Activated B cell treated with CpG ODN at 0.5 μM for 24 hours (primary cell): ENCODE results near the gene GLYR1. TPM values are rescaled to one million over a fixed set of nuclear protein-coding genes. Genes with fewer than 3 reads are reported as not detected.

Source experiments
- ATAC-seq: fragments of 200-7000 bp; cut with Tn5 transposase; one replicate; pipeline ENCODE4 v1.10.0; 2021; ENCODE audit warnings: low read depth, mild to moderate bottlenecking, moderate library complexity
- CTCF ChIA-PET: fragments of 350-600 bp; sonication (Branson Sonifier 250); formaldehyde crosslinking; loops from one replicate; lab custom pipeline; 2021; ENCODE audit warnings: antibody characterized with exemption; lab: Charles Lee
- POLR2A ChIA-PET: fragments of 350-600 bp; sonication (Branson Sonifier 250); formaldehyde crosslinking; loops from one replicate; lab custom pipeline; 2021; ENCODE audit warnings: antibody characterized with exemption; lab: Charles Lee
- DNase-seq: peaks from one replicate; pipeline ENCODE4 v3.0.0; 2022
- H3K27ac Mint-ChIP-seq: one replicate; pipeline ENCODE4 v1.8.0; 2020; ENCODE audit warnings: mixed read lengths
- H3K27me3 Mint-ChIP-seq: one replicate; pipeline ENCODE4 v1.8.0; 2021; ENCODE audit warnings: mixed read lengths
- H3K36me3 Mint-ChIP-seq: one replicate; pipeline ENCODE4 v1.8.0; 2021; ENCODE audit warnings: low read depth, mixed read lengths
- H3K4me1 Mint-ChIP-seq: one replicate; pipeline ENCODE4 v1.8.0; 2021; ENCODE audit warnings: mixed read lengths
- H3K4me3 Mint-ChIP-seq: one replicate; pipeline ENCODE4 v1.8.0; 2020; ENCODE audit warnings: mild to moderate bottlenecking, mixed read lengths
- H3K9me3 Mint-ChIP-seq: one replicate; pipeline ENCODE4 v1.8.0; 2020; ENCODE audit warnings: mixed read lengths
- CTCF ChIP-seq: fragments of 200-600 bp; IDR thresholded peaks from one replicate; pipeline ENCODE4 v1.8.0; 2022; ENCODE audit warnings: antibody characterized with exemption, mild to moderate bottlenecking
- intact Hi-C: fragments of 100-400 bp; cut with micrococcal nuclease; formaldehyde crosslinking; loops from one replicate; pipeline ENCODE4 v1.15.1; 2024
- total RNA-seq: library from RNA; stranded (reverse); gene quantifications from 2 replicates; pipeline ENCODE4 v1.2.3, GENCODE V29; 2022

GLYR1 gene
- total RNA-seq, 1 donor from 2014 or later: 156 TPM

GRCh38 chr16:4753227-4753626 lies 93.9 kb downstream of the GLYR1 start:
- Mint-ChIP-seq H3K4me1 (peaks cover 4% of the 10 kb centered on the region), H3K27me3 (no peaks in the 10 kb centered on the region), H3K36me3 (peaks cover 48% of the 10 kb centered on the region), H3K27ac (no peak overlapping the region), H3K9me3 (peaks cover 2% of the 10 kb centered on the region), H3K4me3 (no peak overlapping the region)
- ATAC-seq: no peak
- no peak for TF ChIP-seq CTCF
- ChIA-PET POLR2A (no interaction called here), CTCF (no interaction called here)
- DNase-seq: no peak
- intact Hi-C loops: no loop called here

Other genes starting within 250 kb of the GLYR1 start
- 17.2 and 23.4 TPM in 2 replicates for gene UBALD1, start 232.4 kb downstream of the GLYR1 start, total RNA-seq
- gene MGRN1, start 222.5 kb downstream of the GLYR1 start, total RNA-seq: 69.6 and 88.6 TPM in 2 replicates
- 32.0 and 32.9 TPM in 2 replicates for gene NUDT16L1, start 153.7 kb downstream of the GLYR1 start, total RNA-seq
- gene ANKS3, start 113.0 kb downstream of the GLYR1 start, total RNA-seq: 17.9 and 21.9 TPM in 2 replicates
- 0.29 and 0.31 TPM in 2 replicates for gene DNAAF8, start 112.8 kb downstream of the GLYR1 start, total RNA-seq
- 14.3 and 19.1 TPM in 2 replicates for gene ZNF500, start 80.1 kb downstream of the GLYR1 start, total RNA-seq
- not detected in 2 replicates for gene SEPTIN12, start 58.9 kb downstream of the GLYR1 start, total RNA-seq
- gene SMIM22, start 51.9 kb downstream of the GLYR1 start, total RNA-seq: not detected in 2 replicates
- 5.4 and 6.8 TPM in 2 replicates for gene ROGDI, start 44.7 kb downstream of the GLYR1 start, total RNA-seq
- 33.4 and 36.1 TPM in 2 replicates for gene UBN1, start 193 bp upstream of the GLYR1 start, total RNA-seq
- 0.04 TPM in 1 of 2 replicates, not detected in the other for gene PPL, start 89.9 kb upstream of the GLYR1 start, total RNA-seq
- gene SEC14L5, start 111.0 kb upstream of the GLYR1 start, total RNA-seq: not detected in 2 replicates
- gene NAGPA, start 186.6 kb upstream of the GLYR1 start, total RNA-seq: 23.8 and 24.2 TPM in 2 replicates
- not detected in 2 replicates for gene C16orf89, start 218.7 kb upstream of the GLYR1 start, total RNA-seq
- 25.8 and 28.2 TPM in 2 replicates for gene ALG1, start 224.6 kb upstream of the GLYR1 start, total RNA-seq